Lung (tissue), 12 donors: ENCODE measurements around the gene HYCC1. TPM values are rescaled to one million over a fixed set of nuclear protein-coding genes. Genes with fewer than 3 reads are reported as not detected.

ENCODE experiments used
- ATAC-seq: fragments of 200-7000 bp; cut with Tn5 transposase; one replicate; pipeline ENCODE4 v1.9.1; 2020; ENCODE audit warnings: moderate number of reproducible peaks; ENCODE audit not compliant: insufficient read depth, low FRiP score
- DNase-seq, 3 donors: peaks; one replicate each; pipeline ENCODE4 v3.0.0-alpha.2; 2013 to 2017
- H3K27ac ChIP-seq, 2 donors: one replicate each; pipeline ENCODE4 v1.5.1; 2013; ENCODE audit warnings: mild to moderate bottlenecking in 2 of 2, moderate library complexity in 2 of 2, control low read depth in 1 of 2, inconsistent platforms in 1 of 2, low read depth in 1 of 2, low read length in 1 of 2
- H3K27me3 ChIP-seq, 3 donors: one replicate each; pipeline ENCODE4 v1.5.1; 2013; ENCODE audit warnings: low read length in 2 of 3; ENCODE audit not compliant: control insufficient read depth in 3 of 3, insufficient read depth in 3 of 3
- H3K36me3 ChIP-seq, 4 donors: one replicate each; pipeline ENCODE4 v1.5.1; 2013; ENCODE audit warnings: low read length in 4 of 4, mild to moderate bottlenecking in 1 of 4, moderate library complexity in 1 of 4; ENCODE audit not compliant: control insufficient read depth in 4 of 4, insufficient read depth in 4 of 4
- H3K4me1 ChIP-seq, 5 donors: one replicate each; pipeline ENCODE4 v1.5.1; 2013; ENCODE audit warnings: low read length in 5 of 5, mild to moderate bottlenecking in 2 of 5, moderate library complexity in 1 of 5; ENCODE audit not compliant: control insufficient read depth in 5 of 5, insufficient read depth in 5 of 5
- H3K4me3 ChIP-seq: one replicate; pipeline ENCODE4 v1.5.1; 2013; ENCODE audit warnings: mild to moderate bottlenecking, control low read depth, moderate library complexity
- H3K9ac ChIP-seq, 2 donors: one replicate each; pipeline ENCODE4 v1.5.1; 2013; ENCODE audit warnings: low read length in 2 of 2, control low read depth in 1 of 2; ENCODE audit not compliant: insufficient read depth in 1 of 2
- H3K9me3 ChIP-seq, 4 donors: one replicate each; pipeline ENCODE4 v1.5.1; 2013; ENCODE audit warnings: low read length in 3 of 4, mild to moderate bottlenecking in 1 of 4, moderate library complexity in 1 of 4; ENCODE audit not compliant: control insufficient read depth in 4 of 4, insufficient read depth in 3 of 4
- WGBS, 2 donors: extraction: QIAGEN DNeasy Blood & Tissue Kit; methylation state at CpG; one replicate each; pipeline ENCODE4 v1.1.7; 2013; 5-methylcytosine and 5-hydroxymethylcytosine counted together
- polyA plus RNA-seq, 2 donors: library from polyadenylated mRNA; stranded (reverse); fragments of 200-250 nt; gene quantifications; one replicate each; pipeline ENCODE4 v1.2.1, GENCODE V29; 2013
- total RNA-seq, 2 donors: library from RNA; depleted of rRNA in 1 of 2; stranded (reverse); fragments of >200 nt in 1 of 2; gene quantifications; one replicate each; pipeline ENCODE4 v1.2.1, GENCODE V29; 2014 to 2021
- TF ChIP-seq, protein P1 (sequence below): IDR thresholded peaks from 2 replicates; pipeline ENCODE4 v1.5.1; 2012; ENCODE audit warnings: mild to moderate bottlenecking; ENCODE audit errors: control extremely low read depth, extremely low read depth
- donor health status: control.
- donor health status: control.
- donor health status: Bipolar disorder and iron deficiency.
- donor health status: healthy.
- donor health status: DM: yes; HTN: yes; CAD: no.

Gene HYCC1
- total and polyA plus RNA-seq, 4 donors: 7.3 to 62.5 (median 35.2) TPM

DNA sequence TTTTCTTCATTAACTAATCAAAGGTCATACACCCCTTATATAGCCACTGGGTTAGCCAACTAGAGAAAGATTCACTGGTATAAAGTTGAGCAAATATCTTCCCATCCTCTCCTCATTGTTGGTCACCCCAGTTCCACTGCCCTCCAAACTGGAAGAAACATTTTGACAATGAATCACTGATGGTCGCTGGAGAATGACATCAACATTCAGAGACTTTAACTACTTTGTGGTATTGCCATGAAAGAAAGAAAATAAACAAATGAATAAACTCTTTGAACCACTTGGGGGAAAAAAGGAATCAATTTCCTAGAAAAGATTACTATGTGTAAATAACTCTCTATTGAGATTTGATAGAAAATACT, 23.4 kb downstream of the HYCC1 start:
- 80 to 83% methylated on average over 1 of the region's 1 CpG for WGBS, 2 donors
- ATAC-seq: no peak
- Histone ChIP-seq H3K9ac (no peak overlapping the region), H3K9me3 (no peaks in the 10 kb centered on the region), H3K4me1 (peaks cover 0 to 11% (median 0%) of the 10 kb centered on the region in 5 donors), H3K27ac (no peak overlapping the region), H3K36me3 (no peaks in the 10 kb centered on the region), H3K27me3 (no peaks in the 10 kb centered on the region), H3K4me3 (no peak overlapping the region)
- DNase-seq: no peak
- TF ChIP-seq, protein P1, sequence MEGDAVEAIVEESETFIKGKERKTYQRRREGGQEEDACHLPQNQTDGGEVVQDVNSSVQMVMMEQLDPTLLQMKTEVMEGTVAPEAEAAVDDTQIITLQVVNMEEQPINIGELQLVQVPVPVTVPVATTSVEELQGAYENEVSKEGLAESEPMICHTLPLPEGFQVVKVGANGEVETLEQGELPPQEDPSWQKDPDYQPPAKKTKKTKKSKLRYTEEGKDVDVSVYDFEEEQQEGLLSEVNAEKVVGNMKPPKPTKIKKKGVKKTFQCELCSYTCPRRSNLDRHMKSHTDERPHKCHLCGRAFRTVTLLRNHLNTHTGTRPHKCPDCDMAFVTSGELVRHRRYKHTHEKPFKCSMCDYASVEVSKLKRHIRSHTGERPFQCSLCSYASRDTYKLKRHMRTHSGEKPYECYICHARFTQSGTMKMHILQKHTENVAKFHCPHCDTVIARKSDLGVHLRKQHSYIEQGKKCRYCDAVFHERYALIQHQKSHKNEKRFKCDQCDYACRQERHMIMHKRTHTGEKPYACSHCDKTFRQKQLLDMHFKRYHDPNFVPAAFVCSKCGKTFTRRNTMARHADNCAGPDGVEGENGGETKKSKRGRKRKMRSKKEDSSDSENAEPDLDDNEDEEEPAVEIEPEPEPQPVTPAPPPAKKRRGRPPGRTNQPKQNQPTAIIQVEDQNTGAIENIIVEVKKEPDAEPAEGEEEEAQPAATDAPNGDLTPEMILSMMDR: no peak

- Histone ChIP-seq H3K4me1 (peaks cover 0 to 11% (median 0%) of the 10 kb centered on the region in 5 donors), H3K36me3 (no peaks in the 10 kb centered on the region), H3K9ac (no peak overlapping the region), H3K27ac (no peak overlapping the region), H3K27me3 (no peaks in the 10 kb centered on the region), H3K4me3 (no peak overlapping the region), H3K9me3 (no peaks in the 10 kb centered on the region)
- TF ChIP-seq, protein P1: no peak
- DNase-seq (no peak), ATAC-seq (no peak)
- WGBS, 2 donors: 74% methylated on average over 3 of the region's 3 CpGs
Observed at GRCh38 chr7:22989643-22990587, 24.0 kb downstream of the HYCC1 start.

- Histone ChIP-seq H3K36me3 (peaks cover 0 to 4% (median 2%) of the 10 kb centered on the region in 4 donors), H3K4me1 (peaks cover 0 to 3% (median 0%) of the 10 kb centered on the region in 5 donors), H3K27ac (no peak overlapping the region), H3K4me3 (no peak overlapping the region), H3K9ac (no peak overlapping the region), H3K27me3 (no peaks in the 10 kb centered on the region), H3K9me3 (no peaks in the 10 kb centered on the region)
- TF ChIP-seq, protein P1: no peak
- no peak for DNase-seq
- no peak for ATAC-seq
- WGBS, 2 donors: 94 to 95% methylated on average over 5 of the region's 5 CpGs
Observed at GRCh38 chr7:22985436-22985835, 28.5 kb downstream of the HYCC1 start.
